SK-N-SH (cell line): ENCODE data around the gene SORL1.
"Not testable (repeated sequence)": the region's sequence is repeated elsewhere in the genome, so short reads cannot be mapped to it uniquely, and the experiment has no call there.

Experiments used
- EP300 ChIP-seq, 2 experiments: IDR thresholded peaks; 2 replicates each; pipeline versions ENCODE4 v1.4.0 to v1.6.1; 2012; ENCODE audit warnings: borderline replicate concordance in 1 of 2, low read depth in 1 of 2, low read length in 1 of 2
- EZH2phosphoT487 ChIP-seq: fragments of 200-600 bp; sonication (generic); IDR thresholded peaks from 2 replicates; pipeline ENCODE4 v1.6.1; 2017; ENCODE audit warnings: low read depth, mixed run types, mild to moderate bottlenecking, antibody characterized with exemption, moderate library complexity, borderline replicate concordance
- MEF2A ChIP-seq: IDR thresholded peaks from 2 replicates; pipeline ENCODE4 v1.4.0; 2012; ENCODE audit warnings: low read depth, borderline replicate concordance
- NRF1 ChIP-seq: IDR thresholded peaks from 2 replicates; pipeline ENCODE4 v1.6.1; 2012; ENCODE audit warnings: low read depth, mild to moderate bottlenecking, low read length
- POLR2AphosphoS5 ChIP-seq: IDR thresholded peaks from 2 replicates; pipeline ENCODE4 v1.6.1; 2012; ENCODE audit warnings: low read depth, low read length
- RAD21 ChIP-seq: IDR thresholded peaks from 2 replicates; pipeline ENCODE4 v1.6.1; 2012; ENCODE audit warnings: mild to moderate bottlenecking, low read length
- RXRA ChIP-seq: IDR thresholded peaks from 2 replicates; pipeline ENCODE4 v1.4.0; 2012; ENCODE audit warnings: low read depth, mild to moderate bottlenecking, borderline replicate concordance
- YY1 ChIP-seq: IDR thresholded peaks from 2 replicates; pipeline ENCODE4 v1.4.0; 2012; ENCODE audit warnings: low read depth, mild to moderate bottlenecking
- TF ChIP-seq, protein P1 (sequence below): fragments of 200-600 bp; sonication (generic); IDR thresholded peaks from 2 replicates; pipeline ENCODE4 v1.6.1; 2017; ENCODE audit warnings: antibody characterized with exemption, mild to moderate bottlenecking, moderate library complexity
- TF ChIP-seq, protein P2 (sequence below): IDR thresholded peaks from 2 replicates; pipeline ENCODE4 v1.4.0; 2012; ENCODE audit warnings: low read depth, borderline replicate concordance
- TF ChIP-seq, protein P3 (sequence below): fragments of 150-350 bp; IDR thresholded peaks from 2 replicates; pipeline ENCODE4 v1.6.1; 2017; ENCODE audit warnings: antibody characterized with exemption, low read length, low read depth, borderline replicate concordance

DNA sequence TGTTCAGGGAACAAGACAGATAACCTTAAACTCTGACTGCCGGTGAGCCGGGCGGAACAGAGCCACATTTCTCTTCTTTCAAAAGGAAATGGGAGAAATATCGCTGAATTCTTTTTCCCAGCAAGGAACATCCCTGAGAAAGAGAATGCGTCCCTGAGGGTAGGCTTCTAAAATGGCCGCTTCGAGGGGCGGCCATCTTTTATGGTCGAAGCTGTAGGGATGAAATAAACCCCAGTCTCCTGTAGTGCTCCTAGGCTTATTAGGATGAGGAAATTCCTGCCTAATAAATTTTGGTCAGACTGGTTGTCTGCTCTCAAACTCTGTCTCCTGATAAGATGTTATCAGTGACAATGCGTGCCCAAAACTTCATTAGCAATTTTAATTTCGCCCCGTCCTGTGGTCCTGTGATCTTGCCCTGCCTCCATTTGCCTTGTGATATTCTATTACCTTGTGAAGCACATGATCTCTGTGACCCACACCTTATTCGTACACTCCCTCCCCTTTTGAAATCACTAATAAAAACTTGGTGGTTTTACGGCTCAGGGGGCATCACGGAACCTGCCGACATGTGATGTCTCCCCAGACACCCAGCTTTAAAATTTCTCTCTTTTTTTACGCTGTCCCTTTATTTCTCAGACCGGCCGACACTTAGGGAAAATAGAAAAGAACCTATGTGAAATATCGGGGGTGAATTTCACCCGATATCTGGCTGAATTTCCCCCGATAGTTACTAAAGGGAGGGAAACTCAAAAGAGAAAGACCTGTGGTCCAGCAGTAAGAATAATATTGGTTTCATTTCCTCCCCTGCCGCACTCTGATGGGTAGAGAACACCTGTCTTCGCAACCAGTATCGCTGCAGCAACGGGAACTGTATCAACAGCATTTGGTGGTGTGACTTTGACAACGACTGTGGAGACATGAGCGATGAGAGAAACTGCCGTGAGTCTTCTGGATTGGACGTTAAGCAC lies 117.5 kb downstream of the SORL1 start:
- TF ChIP-seq NRF1; RAD21; POLR2AphosphoS5; MEF2A; EP300 (IDR thresholded peaks at IDR 0.05; ENCODE audit: borderline replicate concordance in 1 of 2, low read depth in 1 of 2, low read length in 1 of 2); EZH2phosphoT487; YY1; RXRA: not testable (repeated sequence)
- TF ChIP-seq, protein P1, sequence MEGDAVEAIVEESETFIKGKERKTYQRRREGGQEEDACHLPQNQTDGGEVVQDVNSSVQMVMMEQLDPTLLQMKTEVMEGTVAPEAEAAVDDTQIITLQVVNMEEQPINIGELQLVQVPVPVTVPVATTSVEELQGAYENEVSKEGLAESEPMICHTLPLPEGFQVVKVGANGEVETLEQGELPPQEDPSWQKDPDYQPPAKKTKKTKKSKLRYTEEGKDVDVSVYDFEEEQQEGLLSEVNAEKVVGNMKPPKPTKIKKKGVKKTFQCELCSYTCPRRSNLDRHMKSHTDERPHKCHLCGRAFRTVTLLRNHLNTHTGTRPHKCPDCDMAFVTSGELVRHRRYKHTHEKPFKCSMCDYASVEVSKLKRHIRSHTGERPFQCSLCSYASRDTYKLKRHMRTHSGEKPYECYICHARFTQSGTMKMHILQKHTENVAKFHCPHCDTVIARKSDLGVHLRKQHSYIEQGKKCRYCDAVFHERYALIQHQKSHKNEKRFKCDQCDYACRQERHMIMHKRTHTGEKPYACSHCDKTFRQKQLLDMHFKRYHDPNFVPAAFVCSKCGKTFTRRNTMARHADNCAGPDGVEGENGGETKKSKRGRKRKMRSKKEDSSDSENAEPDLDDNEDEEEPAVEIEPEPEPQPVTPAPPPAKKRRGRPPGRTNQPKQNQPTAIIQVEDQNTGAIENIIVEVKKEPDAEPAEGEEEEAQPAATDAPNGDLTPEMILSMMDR = not testable (repeated sequence)
- TF ChIP-seq, protein P2, sequence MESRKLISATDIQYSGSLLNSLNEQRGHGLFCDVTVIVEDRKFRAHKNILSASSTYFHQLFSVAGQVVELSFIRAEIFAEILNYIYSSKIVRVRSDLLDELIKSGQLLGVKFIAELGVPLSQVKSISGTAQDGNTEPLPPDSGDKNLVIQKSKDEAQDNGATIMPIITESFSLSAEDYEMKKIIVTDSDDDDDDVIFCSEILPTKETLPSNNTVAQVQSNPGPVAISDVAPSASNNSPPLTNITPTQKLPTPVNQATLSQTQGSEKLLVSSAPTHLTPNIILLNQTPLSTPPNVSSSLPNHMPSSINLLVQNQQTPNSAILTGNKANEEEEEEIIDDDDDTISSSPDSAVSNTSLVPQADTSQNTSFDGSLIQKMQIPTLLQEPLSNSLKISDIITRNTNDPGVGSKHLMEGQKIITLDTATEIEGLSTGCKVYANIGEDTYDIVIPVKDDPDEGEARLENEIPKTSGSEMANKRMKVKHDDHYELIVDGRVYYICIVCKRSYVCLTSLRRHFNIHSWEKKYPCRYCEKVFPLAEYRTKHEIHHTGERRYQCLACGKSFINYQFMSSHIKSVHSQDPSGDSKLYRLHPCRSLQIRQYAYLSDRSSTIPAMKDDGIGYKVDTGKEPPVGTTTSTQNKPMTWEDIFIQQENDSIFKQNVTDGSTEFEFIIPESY = not testable (repeated sequence)
- TF ChIP-seq, protein P3, sequence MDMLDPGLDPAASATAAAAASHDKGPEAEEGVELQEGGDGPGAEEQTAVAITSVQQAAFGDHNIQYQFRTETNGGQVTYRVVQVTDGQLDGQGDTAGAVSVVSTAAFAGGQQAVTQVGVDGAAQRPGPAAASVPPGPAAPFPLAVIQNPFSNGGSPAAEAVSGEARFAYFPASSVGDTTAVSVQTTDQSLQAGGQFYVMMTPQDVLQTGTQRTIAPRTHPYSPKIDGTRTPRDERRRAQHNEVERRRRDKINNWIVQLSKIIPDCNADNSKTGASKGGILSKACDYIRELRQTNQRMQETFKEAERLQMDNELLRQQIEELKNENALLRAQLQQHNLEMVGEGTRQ = not testable (repeated sequence)
